Measurements from ENCODE around the gene PSTPIP1.

Gene PSTPIP1

GRCh38 chr15:76994971-76995945 is at the start of gene PSTPIP1:
Gene PSTPIP1, plus strand, starts transcription at chr15:76995126. Its CDS starts 448 bp downstream, at chr15:76995574.
- no peaks in the 10 kb centered on the region for H3K36me3 ChIP-seq (ENCODE audit: control insufficient read depth, insufficient read depth, low read length)
- H3K4me2 ChIP-seq (ENCODE audit: low read length), result no peak within 1 kb of the TSS
- H3K27me3 ChIP-seq (ENCODE audit: control insufficient read depth, insufficient read depth, low read length), result no peaks in the 10 kb centered on the region
- H3K9ac ChIP-seq, result no peak within 1 kb of the TSS
- no peaks in the 10 kb centered on the region for H3K79me2 ChIP-seq
- no peaks in the 10 kb centered on the region for H3K4me1 ChIP-seq
- H2AFZ ChIP-seq, result no peak within 1 kb of the TSS
- TF ChIP-seq CTCF (IDR thresholded peaks at IDR 0.05), result no peak
- H3K9me3 ChIP-seq (ENCODE audit: control insufficient read depth, low read length), result no peaks in the 10 kb centered on the region
- H3K4me3 ChIP-seq (ENCODE audit: low read depth, low read length), result peak within 1 kb of the TSS; percentile 28
- no peak within 1 kb of the TSS for H3K27ac ChIP-seq

- no peaks in the 10 kb centered on the region for H3K9me3 ChIP-seq (ENCODE audit: control insufficient read depth, low read length)
- no peaks in the 10 kb centered on the region for H3K36me3 ChIP-seq (ENCODE audit: control insufficient read depth, insufficient read depth, low read length)
- no peak overlapping the region for H3K9ac ChIP-seq
- H3K4me1 ChIP-seq, result no peaks in the 10 kb centered on the region
- H3K4me3 ChIP-seq (ENCODE audit: low read depth, low read length), result no peak overlapping the region
- no peak overlapping the region for H3K27ac ChIP-seq
- no peak for TF ChIP-seq CTCF (IDR thresholded peaks at IDR 0.05)
- no peaks in the 10 kb centered on the region for H3K27me3 ChIP-seq (ENCODE audit: control insufficient read depth, insufficient read depth, low read length)
- H3K4me2 ChIP-seq (ENCODE audit: low read length), result no peak overlapping the region
- H2AFZ ChIP-seq, result no peak overlapping the region
- H3K79me2 ChIP-seq, result no peaks in the 10 kb centered on the region
Measured at GRCh38 chr15:76945494-76946093, 49.3 kb upstream of the PSTPIP1 start.

- Histone ChIP-seq H3K27me3 (ENCODE audit: control insufficient read depth, insufficient read depth, low read length) (no peaks in the 10 kb centered on the region), H3K4me2 (ENCODE audit: low read length) (no peak overlapping the region), H3K27ac (no peak overlapping the region), H3K4me1 (no peaks in the 10 kb centered on the region), H3K9me3 (ENCODE audit: control insufficient read depth, low read length) (no peaks in the 10 kb centered on the region), H3K4me3 (ENCODE audit: low read depth, low read length) (no peak overlapping the region), H3K79me2 (no peaks in the 10 kb centered on the region), H2AFZ (no peak overlapping the region), H3K9ac (no peak overlapping the region), H3K36me3 (ENCODE audit: control insufficient read depth, insufficient read depth, low read length) (no peaks in the 10 kb centered on the region)
- TF ChIP-seq CTCF (IDR thresholded peaks at IDR 0.05), result no peak
Measured at GRCh38 chr15:76947454-76947853, 47.5 kb upstream of the PSTPIP1 start.

GRCh38 chr15:76951220-76951619 is 43.7 kb upstream of the PSTPIP1 start:
- Histone ChIP-seq H3K4me3 (ENCODE audit: low read depth, low read length) (no peak overlapping the region), H3K4me2 (ENCODE audit: low read length) (no peak overlapping the region), H3K9ac (no peak overlapping the region), H3K4me1 (no peaks in the 10 kb centered on the region), H3K36me3 (ENCODE audit: control insufficient read depth, insufficient read depth, low read length) (no peaks in the 10 kb centered on the region), H3K27me3 (ENCODE audit: control insufficient read depth, insufficient read depth, low read length) (no peaks in the 10 kb centered on the region), H3K9me3 (ENCODE audit: control insufficient read depth, low read length) (no peaks in the 10 kb centered on the region), H2AFZ (no peak overlapping the region), H3K27ac (no peak overlapping the region), H3K79me2 (no peaks in the 10 kb centered on the region)
- no peak for TF ChIP-seq CTCF (IDR thresholded peaks at IDR 0.05)

Data from parathyroid adenoma (tissue), 2 donors.